Endothelial cell of umbilical vein (primary cell): ENCODE results near the gene DAB2IP. TPM values are rescaled to one million over a fixed set of nuclear protein-coding genes. Genes with fewer than 3 reads are reported as not detected.

Experiments
- BruUV-seq: library from RNA; stranded (reverse); fragments of 400-500 nt; replicated peaks from 2 replicates; lab custom pipeline; 2021; lab: Mats Ljungman, UMichigan
- CTCF ChIA-PET: fragments of 300-600, 350-600 bp; sonication (Branson Sonifier 250); formaldehyde crosslinking; loops from one replicate; lab custom pipeline; 2021; ENCODE audit warnings: antibody characterized with exemption, inconsistent platforms; lab: Charles Lee
- POLR2A ChIA-PET: fragments of 300-600, 350-600 bp; sonication (Branson Sonifier 250); formaldehyde crosslinking; loops from one replicate; lab custom pipeline; 2021; ENCODE audit warnings: antibody characterized with exemption, inconsistent platforms; lab: Charles Lee
- DNase-seq: peaks from one replicate; pipeline ENCODE4 v3.0.0-alpha.2; 2011; ENCODE audit warnings: low read depth, low spot score
- FAIRE-seq: peaks from 2 replicates; lab custom pipeline; 2011; peaks lifted over from hg19 to GRCh38; lab: Jason Lieb, UNC
- H2AFZ ChIP-seq: 2 replicates; pipeline ENCODE4 v1.6.0; 2012; ENCODE audit warnings: low read depth, low read length, control low read depth, inconsistent platforms
- H3K27ac ChIP-seq: 2 replicates; pipeline ENCODE4 v1.5.1; 2011; ENCODE audit warnings: low read depth, mild to moderate bottlenecking, control low read depth, low read length, moderate library complexity; ENCODE audit not compliant: insufficient read depth
- H3K27me3 ChIP-seq, 2 experiments: 2 replicates each; pipeline versions ENCODE4 v1.6.0 to v1.6.1; 2011; ENCODE audit warnings: low read length in 2 of 2, mixed read lengths in 1 of 2; ENCODE audit not compliant: control insufficient read depth in 2 of 2, insufficient read depth in 2 of 2
- H3K36me3 ChIP-seq, 2 experiments: 2 replicates in 1 of 2; 3 replicates in 1 of 2; pipeline ENCODE4 v1.5.1; 2011; ENCODE audit warnings: low read length in 2 of 2, mild to moderate bottlenecking in 1 of 2, moderate library complexity in 1 of 2; ENCODE audit not compliant: control insufficient read depth in 2 of 2, insufficient read depth in 2 of 2; ENCODE audit errors: extremely low read depth in 1 of 2
- H3K4me1 ChIP-seq: 3 replicates; pipeline ENCODE4 v1.5.1; 2011; ENCODE audit warnings: mild to moderate bottlenecking, low read length; ENCODE audit not compliant: control insufficient read depth, insufficient read depth; ENCODE audit errors: extremely low read depth
- H3K4me2 ChIP-seq: 2 replicates; pipeline ENCODE4 v1.6.1; 2011; ENCODE audit warnings: low read length, control low read depth, mixed read lengths; ENCODE audit not compliant: insufficient read depth
- H3K4me3 ChIP-seq, 3 experiments: fragments of 200-600 bp in 1 of 3; sonication (generic), shearing (Covaris generic) in 1 of 3; replicated peaks in 1 of 3; 2 replicates each; pipeline ENCODE4 v1.5.1; 2011 to 2016; ENCODE audit warnings: control low read depth in 3 of 3, low read length in 3 of 3, mild to moderate bottlenecking in 2 of 3, inconsistent platforms in 1 of 3, low read depth in 1 of 3, moderate library complexity in 1 of 3; ENCODE audit not compliant: insufficient read depth in 1 of 3
- H3K79me2 ChIP-seq: 2 replicates; pipeline ENCODE4 v1.6.0; 2012; ENCODE audit warnings: low read length, inconsistent platforms; ENCODE audit not compliant: control insufficient read depth, insufficient read depth
- H3K9ac ChIP-seq: replicated peaks from 2 replicates; pipeline ENCODE3; 2011; ENCODE audit warnings: low read length, control low read depth; ENCODE audit not compliant: insufficient read depth; ENCODE audit errors: extremely low read depth
- H3K9me1 ChIP-seq: replicated peaks from 3 replicates; pipeline ENCODE4 v1.6.0; 2011; ENCODE audit warnings: mild to moderate bottlenecking, low read length; ENCODE audit not compliant: control insufficient read depth, insufficient read depth; ENCODE audit errors: extremely low read depth
- H3K9me3 ChIP-seq: replicated peaks from 2 replicates; pipeline ENCODE4 v1.5.1; 2012; ENCODE audit warnings: low read length, inconsistent platforms; ENCODE audit not compliant: control insufficient read depth, insufficient read depth
- H4K20me1 ChIP-seq: replicated peaks from 2 replicates; pipeline ENCODE3; 2011; ENCODE audit warnings: mild to moderate bottlenecking, low read length; ENCODE audit not compliant: control insufficient read depth, insufficient read depth; ENCODE audit errors: extremely low read depth
- EZH2 ChIP-seq: IDR thresholded peaks from 2 replicates; pipeline ENCODE4 v1.6.1; 2012; ENCODE audit warnings: borderline replicate concordance, low read depth, mild to moderate bottlenecking, moderate library complexity, low read length, inconsistent platforms; ENCODE audit not compliant: severe bottlenecking
- FOS ChIP-seq: IDR thresholded peaks from 2 replicates; pipeline ENCODE4 v1.6.1; 2011; ENCODE audit warnings: mild to moderate bottlenecking, low read length, moderate library complexity, borderline replicate concordance; ENCODE audit not compliant: insufficient read depth
- GATA2 ChIP-seq: IDR thresholded peaks from 2 replicates; pipeline ENCODE4 v1.7.0; 2011; ENCODE audit warnings: low read depth, mild to moderate bottlenecking, moderate library complexity, mixed read lengths, low read length; ENCODE audit not compliant: insufficient read length, insufficient read depth
- JUN ChIP-seq: IDR thresholded peaks from 2 replicates; pipeline ENCODE4 v1.6.1; 2011; ENCODE audit warnings: borderline replicate concordance, low read depth; ENCODE audit not compliant: insufficient read length, insufficient read depth
- MYC ChIP-seq: IDR thresholded peaks from one replicate; pipeline ENCODE4 v1.6.1; 2011; ENCODE audit warnings: mild to moderate bottlenecking, low read depth, low read length
- POLR2A ChIP-seq: IDR thresholded peaks from 2 replicates; pipeline ENCODE4 v1.6.1; 2012; ENCODE audit warnings: low read depth, mild to moderate bottlenecking, control low read depth, low read length
- POLR2AphosphoS5 ChIP-seq: IDR thresholded peaks from 2 replicates; pipeline ENCODE4 v1.6.1; 2012; ENCODE audit warnings: low read depth, mild to moderate bottlenecking, control low read depth, low read length, moderate library complexity; ENCODE audit not compliant: insufficient read depth
- dilution Hi-C: fragments of 300-500 bp; cut with MboI; formaldehyde crosslinking; loops from one replicate; pipeline ENCODE4 v1.15.0; 2019; ENCODE audit warnings: low sequenced_read_pairs; ENCODE audit not compliant: extremely low pct_ligation_motif_present
- intact Hi-C: fragments of 100-400 bp; cut with micrococcal nuclease; formaldehyde crosslinking; loops from one replicate; pipeline ENCODE4 v1.10.0; 2022
- polyA plus RNA-seq, 4 experiments: library from polyadenylated mRNA; depleted of rRNA in 3 of 4; stranded (reverse) in 3 of 4; unstranded in 1 of 4; fragments of >200 nt; gene quantifications; 2 replicates each; pipeline versions ENCODE4 v1.2.1 to v1.2.3, GENCODE V29; 2011 to 2012; ENCODE audit warnings: missing spikeins in 1 of 4
- total RNA-seq: library from RNA; stranded (reverse); gene quantifications from 2 replicates; pipeline ENCODE4 v1.2.3, GENCODE V29; 2021
- TF ChIP-seq, protein P1 (sequence below), 2 donors: IDR thresholded peaks; 1 replicate in 1 of 2; 2 replicates in 1 of 2; pipeline ENCODE4 v1.5.1; 2011; ENCODE audit warnings: low read length in 2 of 2, mild to moderate bottlenecking in 2 of 2, moderate library complexity in 2 of 2, control low read depth in 1 of 2, inconsistent platforms in 1 of 2, low read depth in 1 of 2; ENCODE audit not compliant: insufficient read depth in 1 of 2; ENCODE audit errors: extremely low read depth in 1 of 2
- TF ChIP-seq, protein P2 (sequence below): IDR thresholded peaks from 2 replicates; pipeline ENCODE4 v1.6.1; 2011; ENCODE audit not compliant: insufficient read depth, insufficient read length

The DAB2IP gene
- total and polyA plus RNA-seq, 2 donors (not counting 3 experiments of a cell fraction or from before 2014, with no cell fraction given) = 29.2 to 53.6 TPM

DNA sequence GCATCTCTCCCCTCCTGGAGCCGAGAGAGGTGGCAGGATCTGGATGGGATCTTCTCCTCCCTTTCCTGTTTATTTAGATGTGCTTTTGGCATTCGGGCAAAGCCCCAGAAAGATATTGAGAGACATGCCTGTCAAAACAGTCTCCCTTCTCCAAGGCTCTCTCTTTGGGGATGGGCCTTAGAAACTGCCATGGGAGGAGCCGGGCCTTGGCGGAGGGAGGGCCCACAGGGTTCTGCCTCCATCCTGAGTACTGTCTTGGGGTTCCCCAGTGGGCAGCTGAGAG is 41.9 kb downstream of the DAB2IP start:
- no peak overlapping the region for H3K9ac ChIP-seq
- no peaks in the 10 kb centered on the region for H3K36me3 ChIP-seq
- no peaks in the 10 kb centered on the region for H3K79me2 ChIP-seq
- no peak overlapping the region for H3K4me2 ChIP-seq
- no TSS peak for BruUV-seq
- CTCF ChIA-PET = interaction anchor here (1.3 to 4.8 kb wide), 5 partner anchors 53 to 150 kb away, joined by 3 to 50 read pairs (median 21); no protein-coding TSS in a partner anchor
- no peak overlapping the region for H3K4me3 ChIP-seq
- POLR2A ChIA-PET = no interaction called here
- H3K27me3 ChIP-seq = no peaks in the 10 kb centered on the region
- no peaks in the 10 kb centered on the region for H3K9me3 ChIP-seq
- H2AFZ ChIP-seq = no peak overlapping the region
- dilution Hi-C loops (no loop called here), intact Hi-C loops (no loop called here)
- no peak for FAIRE-seq
- H3K4me1 ChIP-seq = no peaks in the 10 kb centered on the region
- no peak for DNase-seq
- H3K9me1 ChIP-seq = no peaks in the 10 kb centered on the region
- no peaks in the 10 kb centered on the region for H4K20me1 ChIP-seq
- no peak overlapping the region for H3K27ac ChIP-seq
- TF ChIP-seq, protein P1, sequence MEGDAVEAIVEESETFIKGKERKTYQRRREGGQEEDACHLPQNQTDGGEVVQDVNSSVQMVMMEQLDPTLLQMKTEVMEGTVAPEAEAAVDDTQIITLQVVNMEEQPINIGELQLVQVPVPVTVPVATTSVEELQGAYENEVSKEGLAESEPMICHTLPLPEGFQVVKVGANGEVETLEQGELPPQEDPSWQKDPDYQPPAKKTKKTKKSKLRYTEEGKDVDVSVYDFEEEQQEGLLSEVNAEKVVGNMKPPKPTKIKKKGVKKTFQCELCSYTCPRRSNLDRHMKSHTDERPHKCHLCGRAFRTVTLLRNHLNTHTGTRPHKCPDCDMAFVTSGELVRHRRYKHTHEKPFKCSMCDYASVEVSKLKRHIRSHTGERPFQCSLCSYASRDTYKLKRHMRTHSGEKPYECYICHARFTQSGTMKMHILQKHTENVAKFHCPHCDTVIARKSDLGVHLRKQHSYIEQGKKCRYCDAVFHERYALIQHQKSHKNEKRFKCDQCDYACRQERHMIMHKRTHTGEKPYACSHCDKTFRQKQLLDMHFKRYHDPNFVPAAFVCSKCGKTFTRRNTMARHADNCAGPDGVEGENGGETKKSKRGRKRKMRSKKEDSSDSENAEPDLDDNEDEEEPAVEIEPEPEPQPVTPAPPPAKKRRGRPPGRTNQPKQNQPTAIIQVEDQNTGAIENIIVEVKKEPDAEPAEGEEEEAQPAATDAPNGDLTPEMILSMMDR (IDR thresholded peaks at IDR 0.05; ENCODE audit: extremely low read depth in 1 of 2, insufficient read depth in 1 of 2, low read depth in 1 of 2, low read length in 2 of 2) = no peak
- TF ChIP-seq MYC = no peak
- TF ChIP-seq, protein P2, sequence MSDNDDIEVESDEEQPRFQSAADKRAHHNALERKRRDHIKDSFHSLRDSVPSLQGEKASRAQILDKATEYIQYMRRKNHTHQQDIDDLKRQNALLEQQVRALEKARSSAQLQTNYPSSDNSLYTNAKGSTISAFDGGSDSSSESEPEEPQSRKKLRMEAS = no peak
- TF ChIP-seq EZH2 = no peak
- no peak for TF ChIP-seq POLR2A
- TF ChIP-seq FOS = no peak
- TF ChIP-seq JUN = no peak
- no peak for TF ChIP-seq POLR2AphosphoS5
- no peak for TF ChIP-seq GATA2
